SU-DHL-6 (cell line): ENCODE results near the gene COG4.

ENCODE experiments used
- H2AFZ ChIP-seq: fragments of 200-600 bp; sonication (generic); 2 replicates; pipeline ENCODE4 v1.6.1; 2014; ENCODE audit warnings: low read depth, mild to moderate bottlenecking, moderate library complexity, mixed read lengths, antibody characterized with exemption, low read length; ENCODE audit not compliant: severe bottlenecking
- H3F3A ChIP-seq: fragments of 200-600 bp; shearing (Covaris generic); 2 replicates; pipeline ENCODE4 v1.6.0; 2016; ENCODE audit warnings: antibody characterized with exemption, mild to moderate bottlenecking; ENCODE audit not compliant: insufficient read depth
- H3K27ac ChIP-seq: fragments of 200-600 bp; sonication (generic); 2 replicates; pipeline ENCODE4 v1.5.1; 2016; ENCODE audit warnings: low read depth, mild to moderate bottlenecking, low read length, moderate library complexity, mixed read lengths
- H3K27me3 ChIP-seq: fragments of 200-600 bp; sonication (generic), shearing (Covaris generic); 2 replicates; pipeline ENCODE4 v1.6.0; 2014; ENCODE audit warnings: mild to moderate bottlenecking, low read length
- H3K36me3 ChIP-seq: fragments of 200-600 bp; sonication (generic); 2 replicates; pipeline ENCODE4 v1.6.1; 2014; ENCODE audit warnings: mild to moderate bottlenecking, low read length, mixed read lengths
- H3K4me2 ChIP-seq: fragments of 300-600, 200-600 bp; shearing (Covaris generic), sonication (generic); 2 replicates; pipeline ENCODE4 v1.6.0; 2014; ENCODE audit warnings: low read length, low read depth, mild to moderate bottlenecking; ENCODE audit not compliant: poor library complexity, severe bottlenecking
- H3K4me3 ChIP-seq: fragments of 200-600 bp; sonication (generic); 2 replicates; pipeline ENCODE4 v1.5.1; 2014; ENCODE audit warnings: antibody characterized with exemption, low read length, mild to moderate bottlenecking, mixed read lengths; ENCODE audit not compliant: insufficient read depth, poor library complexity, severe bottlenecking
- H3K79me2 ChIP-seq: fragments of 200-600 bp; sonication (generic); 2 replicates; pipeline ENCODE4 v1.6.1; 2014; ENCODE audit warnings: mild to moderate bottlenecking, low read length, moderate library complexity; ENCODE audit not compliant: insufficient read depth
- H3K9ac ChIP-seq: fragments of 200-600 bp; sonication (generic); 2 replicates; pipeline ENCODE4 v1.7.0; 2014; ENCODE audit warnings: mild to moderate bottlenecking, low read length
- H3K9me2 ChIP-seq: fragments of 200-600 bp; sonication (generic); replicated peaks from 2 replicates; pipeline ENCODE4 v1.6.1; 2014; ENCODE audit warnings: low read length; ENCODE audit not compliant: insufficient read depth
- H3K9me3 ChIP-seq: fragments of 200-600 bp; sonication (generic); 2 replicates; pipeline ENCODE4 v1.6.1; 2014; ENCODE audit warnings: low read length, mixed read lengths; ENCODE audit not compliant: insufficient read depth
- H4K20me1 ChIP-seq: fragments of 200-600 bp; sonication (generic); 2 replicates; pipeline ENCODE4 v1.6.1; 2014; ENCODE audit warnings: low read depth, mild to moderate bottlenecking, antibody characterized with exemption, low read length, moderate library complexity, mixed read lengths
- EZH2phosphoT487 ChIP-seq: fragments of 200-600 bp; sonication (generic), shearing (Covaris generic); conservative IDR thresholded peaks from 2 replicates; pipeline ENCODE4 v1.6.1; 2018; ENCODE audit warnings: mild to moderate bottlenecking, antibody characterized with exemption, low read length, moderate library complexity, mixed read lengths
- TF ChIP-seq, protein P1 (sequence below): fragments of 200-600 bp; sonication (generic); IDR thresholded peaks from one replicate; pipeline ENCODE4 v1.5.1; 2017; ENCODE audit warnings: antibody characterized with exemption, mild to moderate bottlenecking, low read length, moderate library complexity; ENCODE audit not compliant: insufficient read depth, poor library complexity, severe bottlenecking

COG4 gene

DNA sequence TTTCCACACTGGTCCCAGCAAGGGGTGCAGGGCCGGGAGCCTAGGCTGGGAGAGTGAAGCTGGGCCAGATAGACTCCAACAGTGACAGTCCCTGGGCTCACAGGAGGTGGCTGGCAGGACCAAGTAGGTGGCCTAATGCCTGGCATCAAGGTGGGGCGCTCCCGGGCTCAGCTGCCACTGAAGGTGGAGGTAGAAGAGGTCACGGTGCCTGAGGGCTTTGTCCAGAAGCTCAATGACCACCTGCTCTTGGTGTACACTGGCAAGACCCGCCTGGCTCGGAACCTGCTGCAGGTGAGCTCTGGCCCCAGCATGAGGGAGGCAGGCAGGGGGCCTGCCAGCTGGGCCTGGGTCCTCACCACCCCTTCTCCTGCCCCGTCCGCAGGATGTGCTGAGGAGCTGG lies 45.2 kb downstream of the COG4 start:
- Histone ChIP-seq H3K27me3 (no peaks in the 10 kb centered on the region), H3K9me2 (no peaks in the 10 kb centered on the region), H3K9me3 (no peaks in the 10 kb centered on the region), H3K9ac (no peak overlapping the region), H3K27ac (no peak overlapping the region), H3K4me3 (no peak overlapping the region), H3F3A (no peaks in the 10 kb centered on the region), H3K4me2 (no peak overlapping the region), H3K36me3 (no peaks in the 10 kb centered on the region), H2AFZ (no peak overlapping the region), H3K79me2 (no peaks in the 10 kb centered on the region), H4K20me1 (no peaks in the 10 kb centered on the region)
- TF ChIP-seq, protein P1, sequence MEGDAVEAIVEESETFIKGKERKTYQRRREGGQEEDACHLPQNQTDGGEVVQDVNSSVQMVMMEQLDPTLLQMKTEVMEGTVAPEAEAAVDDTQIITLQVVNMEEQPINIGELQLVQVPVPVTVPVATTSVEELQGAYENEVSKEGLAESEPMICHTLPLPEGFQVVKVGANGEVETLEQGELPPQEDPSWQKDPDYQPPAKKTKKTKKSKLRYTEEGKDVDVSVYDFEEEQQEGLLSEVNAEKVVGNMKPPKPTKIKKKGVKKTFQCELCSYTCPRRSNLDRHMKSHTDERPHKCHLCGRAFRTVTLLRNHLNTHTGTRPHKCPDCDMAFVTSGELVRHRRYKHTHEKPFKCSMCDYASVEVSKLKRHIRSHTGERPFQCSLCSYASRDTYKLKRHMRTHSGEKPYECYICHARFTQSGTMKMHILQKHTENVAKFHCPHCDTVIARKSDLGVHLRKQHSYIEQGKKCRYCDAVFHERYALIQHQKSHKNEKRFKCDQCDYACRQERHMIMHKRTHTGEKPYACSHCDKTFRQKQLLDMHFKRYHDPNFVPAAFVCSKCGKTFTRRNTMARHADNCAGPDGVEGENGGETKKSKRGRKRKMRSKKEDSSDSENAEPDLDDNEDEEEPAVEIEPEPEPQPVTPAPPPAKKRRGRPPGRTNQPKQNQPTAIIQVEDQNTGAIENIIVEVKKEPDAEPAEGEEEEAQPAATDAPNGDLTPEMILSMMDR, result no peak
- TF ChIP-seq EZH2phosphoT487, result no peak

DNA sequence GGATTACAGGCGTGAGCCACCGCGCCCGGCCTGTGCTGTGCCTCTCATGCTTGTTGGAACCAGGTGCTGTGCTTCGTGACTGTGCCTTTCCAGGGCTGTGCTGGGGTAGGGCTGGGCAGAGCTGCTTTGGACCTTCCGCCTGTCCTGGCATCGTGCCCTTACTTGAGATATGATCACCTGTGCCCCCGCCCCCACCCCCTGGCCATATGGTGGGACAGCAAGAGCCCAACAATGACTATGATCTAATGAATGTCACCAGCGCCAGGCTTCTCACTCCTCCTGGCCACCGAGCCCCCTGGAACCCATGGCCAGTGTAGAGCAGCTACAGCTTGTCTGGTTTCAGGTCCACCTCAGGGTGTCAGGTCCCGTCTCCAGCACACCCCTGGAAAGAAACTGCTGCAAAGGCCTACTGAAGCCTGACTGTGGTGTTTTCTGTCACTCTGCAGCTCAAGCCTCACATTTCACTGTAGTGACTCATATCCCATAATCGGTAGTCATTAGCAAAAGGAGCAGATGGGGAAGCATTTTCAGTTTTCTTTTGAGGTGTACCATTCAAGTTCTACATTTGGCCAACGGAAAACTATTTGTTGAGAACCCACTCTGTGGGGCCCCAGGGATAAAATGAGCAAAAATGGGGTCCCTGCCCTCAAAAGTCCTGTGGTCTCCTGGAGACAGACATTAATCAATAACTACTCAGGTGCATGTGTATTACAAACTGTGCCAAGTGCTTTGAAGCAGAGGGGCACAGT lies 46.9 kb downstream of the COG4 start:
- H2AFZ ChIP-seq, result no peak overlapping the region
- H3K27me3 ChIP-seq, result no peaks in the 10 kb centered on the region
- H3F3A ChIP-seq, result no peaks in the 10 kb centered on the region
- TF ChIP-seq, protein P1, result no peak
- no peak for TF ChIP-seq EZH2phosphoT487
- H3K36me3 ChIP-seq, result no peaks in the 10 kb centered on the region
- H4K20me1 ChIP-seq, result no peaks in the 10 kb centered on the region
- H3K9ac ChIP-seq, result no peak overlapping the region
- H3K4me3 ChIP-seq, result no peak overlapping the region
- no peak overlapping the region for H3K27ac ChIP-seq
- H3K9me2 ChIP-seq, result no peaks in the 10 kb centered on the region
- H3K9me3 ChIP-seq, result no peaks in the 10 kb centered on the region
- no peak overlapping the region for H3K4me2 ChIP-seq
- H3K79me2 ChIP-seq, result no peaks in the 10 kb centered on the region

DNA sequence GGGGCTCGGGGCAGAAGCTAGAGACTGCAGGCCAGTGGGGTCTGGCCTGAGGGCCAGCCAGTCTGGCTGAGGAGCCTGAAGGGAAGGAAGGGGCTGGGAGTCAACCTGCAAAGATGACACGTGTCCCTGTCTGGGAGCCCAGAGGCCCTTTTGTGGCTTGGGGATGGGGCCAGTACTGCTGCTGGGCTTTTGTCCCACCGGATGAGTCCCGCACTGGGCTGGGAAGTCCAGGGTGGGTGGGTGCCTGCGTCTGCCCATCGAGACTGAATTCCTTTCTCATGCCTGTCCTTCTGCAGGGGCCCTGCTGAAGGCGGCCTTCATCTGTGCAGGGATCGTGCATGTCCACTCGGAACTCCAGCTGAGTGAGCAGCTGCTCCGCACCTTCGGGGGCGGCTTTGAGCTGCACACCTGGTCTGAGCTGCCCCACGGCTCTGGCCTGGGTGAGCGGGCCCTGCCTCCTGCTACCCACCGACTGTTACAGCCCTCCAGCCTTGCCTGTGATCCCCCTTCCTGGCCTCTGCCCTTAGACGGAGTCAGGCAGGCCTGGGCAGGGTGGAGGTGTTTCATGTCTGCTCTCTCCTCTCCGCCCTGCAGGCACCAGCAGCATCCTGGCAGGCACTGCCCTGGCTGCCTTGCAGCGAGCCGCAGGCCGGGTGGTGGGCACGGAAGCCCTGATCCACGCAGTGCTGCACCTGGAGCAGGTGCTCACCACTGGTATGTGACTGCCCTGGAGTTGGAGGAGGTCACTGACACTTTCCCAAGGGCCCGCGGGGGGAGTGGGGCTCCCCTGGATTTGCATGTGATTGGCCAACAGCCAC lies 48.1 kb downstream of the COG4 start:
- Histone ChIP-seq H3K4me3 (no peak overlapping the region), H3K36me3 (no peaks in the 10 kb centered on the region), H3K4me2 (no peak overlapping the region), H3K79me2 (no peaks in the 10 kb centered on the region), H3F3A (no peaks in the 10 kb centered on the region), H3K27me3 (no peaks in the 10 kb centered on the region), H3K9me3 (no peaks in the 10 kb centered on the region), H3K9me2 (no peaks in the 10 kb centered on the region), H2AFZ (no peak overlapping the region), H4K20me1 (no peaks in the 10 kb centered on the region), H3K9ac (no peak overlapping the region), H3K27ac (no peak overlapping the region)
- no peak for TF ChIP-seq EZH2phosphoT487
- TF ChIP-seq, protein P1, result no peak
